GM18505 (cell line): ENCODE measurements around the gene SRPK1.

Source experiments
- ATAC-seq: cut with Tn5 transposase; IDR thresholded peaks from one replicate; pipeline ENCODE4 v1.9.1; 2021; ENCODE audit not compliant: unreplicated experiment
- POLR2A ChIP-seq: IDR thresholded peaks from 4 replicates; pipeline ENCODE4 v1.6.1; 2011; ENCODE audit warnings: borderline replicate concordance; ENCODE audit not compliant: insufficient read depth, insufficient read length; ENCODE audit errors: extremely low read depth

The SRPK1 gene

DNA sequence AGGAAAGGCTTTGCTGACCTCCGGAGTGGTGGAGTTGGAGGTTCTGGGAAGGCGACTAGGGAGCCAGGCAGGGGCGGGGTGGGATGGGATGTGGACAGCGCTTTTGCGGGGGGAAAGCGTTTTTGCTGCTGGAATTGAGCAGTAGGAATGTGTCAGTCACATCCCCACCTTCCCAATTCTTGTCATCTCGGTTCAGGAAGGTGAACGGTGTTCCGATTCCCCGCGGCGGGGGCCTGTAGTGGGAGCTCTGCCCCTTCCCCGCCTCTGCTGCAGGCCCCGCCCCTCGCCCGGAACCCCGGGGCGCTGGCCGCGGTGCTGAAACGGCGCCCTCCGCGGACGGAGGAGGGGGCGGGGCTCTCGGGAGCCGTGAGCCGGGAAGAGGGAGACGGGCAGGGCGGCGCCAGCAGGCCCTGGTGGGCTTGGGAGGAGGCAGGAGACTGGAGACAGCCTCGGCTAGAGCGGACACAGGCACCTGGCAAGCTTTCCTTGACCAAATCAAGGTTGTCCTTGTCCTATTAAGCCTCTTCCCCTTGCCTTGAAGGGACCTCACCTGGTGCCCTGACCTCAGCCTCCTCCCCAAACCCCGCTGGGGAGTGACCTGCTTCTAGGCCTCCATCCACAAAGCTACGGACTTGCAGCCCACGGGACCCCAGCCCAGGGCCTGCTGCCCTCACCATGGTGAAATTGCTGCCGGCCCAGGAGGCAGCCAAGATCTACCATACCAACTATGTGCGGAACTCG is 115.7 kb downstream of the SRPK1 start, which contains the start of gene LHFPL5:
Gene LHFPL5 (plus strand): TSS at position 357 of the 741 bp plus-strand sequence. CDS start 319 bp downstream, at position 676.
- ATAC-seq = no peak
- no peak for TF ChIP-seq POLR2A

DNA sequence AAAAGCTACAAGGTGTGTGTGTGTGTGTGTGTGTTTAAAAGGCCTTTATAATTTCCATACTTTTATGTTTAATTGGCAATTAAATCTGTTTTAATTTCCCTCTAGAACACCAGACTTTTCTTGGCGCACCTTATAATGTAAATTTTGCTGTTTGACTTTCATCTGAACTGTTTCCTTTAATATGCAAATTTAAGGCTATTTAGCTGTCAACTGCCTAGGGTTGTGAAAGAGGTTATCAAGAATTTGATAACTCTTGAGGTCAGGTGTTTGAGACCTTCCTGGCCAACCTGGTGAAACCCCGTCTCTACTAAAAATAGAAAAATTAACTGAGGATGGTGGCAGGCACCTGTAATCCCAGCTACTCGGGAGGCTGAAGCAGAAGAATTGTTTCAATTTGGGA is 119.8 kb downstream of the SRPK1 start:
- ATAC-seq = no peak
- TF ChIP-seq POLR2A = no peak

DNA sequence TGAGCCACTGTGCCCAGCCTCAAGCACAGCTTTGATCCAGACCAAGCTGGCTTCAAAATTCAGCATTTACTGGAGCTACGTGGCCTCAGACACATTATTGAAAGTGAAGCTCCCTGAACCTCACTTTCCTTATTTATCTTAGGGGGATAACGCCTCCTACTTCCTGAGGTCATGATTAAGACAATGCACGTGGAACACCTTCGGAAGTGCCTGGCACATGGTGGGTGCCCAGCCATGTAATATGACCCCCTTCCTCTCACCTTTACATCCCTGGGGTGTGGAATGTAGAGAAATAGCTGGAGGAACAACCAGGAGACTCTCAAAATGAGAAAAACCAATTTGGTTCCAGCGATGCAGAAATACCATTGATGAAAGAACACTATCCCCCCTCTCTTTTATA is 122.2 kb downstream of the SRPK1 start:
- no peak for TF ChIP-seq POLR2A
- ATAC-seq = no peak

DNA sequence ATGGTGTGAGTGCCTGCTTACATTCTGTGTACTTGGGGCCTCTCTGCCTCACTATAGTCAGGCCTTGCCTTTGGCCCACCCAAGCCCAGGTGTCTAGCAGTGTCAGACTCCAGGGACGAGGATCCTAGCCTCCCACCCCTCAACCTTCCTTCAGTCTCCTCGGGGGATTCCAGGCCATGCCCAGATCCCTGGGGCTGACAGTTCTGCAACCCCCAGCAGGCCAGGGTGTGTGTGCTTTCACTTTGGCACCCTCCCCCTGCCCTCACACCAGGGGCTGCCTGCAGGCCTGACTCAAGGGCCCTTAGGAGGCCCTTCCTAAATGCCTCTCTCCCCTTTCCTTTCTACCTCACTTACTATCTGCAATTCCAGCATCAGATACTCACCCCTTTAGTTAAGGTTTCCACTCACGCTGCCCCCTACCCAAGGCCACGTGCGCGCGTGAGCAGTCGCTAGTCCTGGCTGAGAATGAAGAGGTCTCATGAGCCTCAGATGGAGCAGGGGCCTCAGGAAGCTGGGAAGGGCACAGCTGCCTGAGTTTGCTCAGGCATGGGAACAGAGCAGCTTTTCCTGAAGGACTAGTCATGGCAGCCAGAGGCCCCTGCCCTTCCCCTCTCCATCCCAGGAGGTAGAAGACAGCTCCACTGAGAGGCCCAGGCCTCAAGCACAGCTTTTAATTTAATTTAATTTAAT is 122.9 kb downstream of the SRPK1 start:
- no peak for TF ChIP-seq POLR2A
- no peak for ATAC-seq

DNA sequence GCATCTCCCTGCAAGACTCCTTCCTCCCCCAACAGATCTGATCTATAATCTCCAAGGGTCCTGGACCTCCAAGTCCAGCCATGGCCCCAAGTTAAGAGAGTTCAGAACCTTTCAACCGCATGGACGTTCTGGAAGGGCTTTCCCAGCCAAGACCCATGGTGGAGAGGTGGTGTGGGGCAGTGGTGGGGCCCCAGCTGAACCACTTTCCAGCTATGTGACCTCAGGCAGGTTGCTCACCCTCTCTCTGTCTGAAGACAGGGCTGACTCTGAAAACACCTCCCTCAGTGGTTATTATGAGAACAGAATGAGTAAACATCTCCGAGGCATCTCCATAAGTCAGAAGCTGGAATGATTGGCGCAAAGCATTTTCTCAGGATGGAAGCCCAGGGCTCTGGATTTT is 124.7 kb downstream of the SRPK1 start:
- TF ChIP-seq POLR2A = no peak

DNA sequence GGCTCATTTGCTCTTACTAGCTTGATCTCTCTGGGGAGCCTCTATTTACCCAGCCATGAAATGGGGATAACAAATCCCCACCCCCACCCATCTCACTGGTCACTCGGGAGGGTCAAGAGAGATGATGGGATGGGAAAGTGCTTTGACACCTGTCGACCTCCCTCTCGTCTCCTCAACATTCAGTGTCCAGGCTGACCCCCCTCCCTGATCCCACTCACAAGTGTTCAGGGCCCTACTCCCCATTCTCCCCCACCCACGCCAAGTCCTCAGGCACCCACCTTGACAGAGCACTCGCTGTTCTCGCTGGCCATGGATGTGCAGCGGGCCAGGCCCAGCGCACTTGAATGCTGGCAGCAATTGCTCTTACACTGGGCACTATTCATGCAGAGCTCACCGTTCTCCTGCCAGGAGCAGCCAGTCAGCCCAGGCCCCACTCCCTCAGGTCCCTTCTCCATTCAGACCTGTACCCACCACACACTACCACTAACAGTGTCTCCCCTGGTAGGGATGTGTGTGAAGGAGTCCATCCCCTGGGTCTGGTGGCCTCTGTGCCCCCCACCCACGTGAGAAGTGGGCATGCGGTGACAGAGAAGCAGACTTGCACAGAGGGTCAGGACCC is 125.3 kb downstream of the SRPK1 start:
- no peak for ATAC-seq

More for the DNA sequence above, 124.7 kb downstream of the SRPK1 start:
- ATAC-seq = no peak

DNA sequence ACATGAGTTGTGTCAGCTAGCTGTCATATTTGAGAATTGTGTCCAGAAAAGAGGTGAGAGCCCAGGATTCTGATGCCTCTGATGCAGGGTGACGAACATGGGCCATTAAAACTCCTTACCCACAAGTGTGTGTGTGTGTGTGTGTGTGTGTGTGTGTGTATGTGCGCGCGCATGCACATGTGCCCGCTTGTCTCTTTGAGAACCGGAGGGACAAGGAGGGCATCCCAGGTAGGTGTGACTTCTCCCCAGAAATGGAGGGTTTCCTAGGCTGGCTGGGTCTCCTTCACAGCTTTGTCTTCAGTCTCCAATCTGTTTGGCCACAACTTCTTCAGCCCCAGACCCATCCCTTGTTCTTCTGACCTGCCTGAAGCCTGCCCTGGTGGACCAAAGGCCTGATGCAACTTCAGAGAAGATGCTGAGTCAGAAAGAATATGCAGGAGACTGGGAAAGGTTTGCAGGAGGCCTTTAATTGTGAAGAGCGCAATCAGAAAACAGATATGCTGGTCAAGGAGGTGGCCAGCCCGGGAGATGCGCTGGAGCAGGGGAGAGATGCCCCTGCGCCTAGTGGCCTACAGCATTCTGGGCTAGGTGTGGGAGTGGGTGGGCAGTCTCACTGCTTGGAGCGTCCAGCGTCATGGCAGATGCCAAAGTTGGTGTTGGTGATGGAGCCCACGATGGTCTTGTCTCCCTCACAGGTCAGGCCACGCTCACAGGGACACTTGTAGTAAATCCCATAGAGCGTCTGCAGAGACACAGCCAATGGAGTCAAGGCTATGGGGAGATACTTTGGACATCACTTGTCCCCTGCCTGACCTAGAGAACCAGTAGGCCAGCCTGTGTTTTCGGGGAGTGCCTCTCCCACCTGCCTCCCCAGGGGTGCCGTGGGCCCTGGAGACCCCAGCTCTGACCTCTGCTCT is 126.1 kb downstream of the SRPK1 start:
- ATAC-seq = no peak
- TF ChIP-seq POLR2A = no peak

More for the DNA sequence above, 125.3 kb downstream of the SRPK1 start:
- no peak for TF ChIP-seq POLR2A

DNA sequence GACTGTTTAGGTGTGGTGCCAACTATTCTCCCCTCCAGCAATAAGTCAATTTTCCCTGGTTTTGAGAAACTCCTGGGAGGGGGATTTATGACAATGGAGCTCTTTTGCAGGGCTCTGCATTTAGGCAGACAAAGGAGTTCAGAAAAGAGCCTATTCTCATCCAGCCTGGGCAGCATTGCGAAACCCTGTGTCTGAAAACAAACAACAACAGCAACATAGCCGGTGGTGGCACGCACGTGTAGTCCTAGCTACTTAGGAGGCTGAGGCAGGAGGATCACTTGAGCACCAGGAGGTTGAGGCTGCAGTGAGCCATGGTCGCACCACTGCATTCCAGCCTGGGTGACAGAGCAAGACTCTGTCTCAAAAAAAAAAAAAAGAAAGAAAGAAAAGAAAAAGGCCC is 130.2 kb downstream of the SRPK1 start:
- no peak for ATAC-seq
- no peak for TF ChIP-seq POLR2A

DNA sequence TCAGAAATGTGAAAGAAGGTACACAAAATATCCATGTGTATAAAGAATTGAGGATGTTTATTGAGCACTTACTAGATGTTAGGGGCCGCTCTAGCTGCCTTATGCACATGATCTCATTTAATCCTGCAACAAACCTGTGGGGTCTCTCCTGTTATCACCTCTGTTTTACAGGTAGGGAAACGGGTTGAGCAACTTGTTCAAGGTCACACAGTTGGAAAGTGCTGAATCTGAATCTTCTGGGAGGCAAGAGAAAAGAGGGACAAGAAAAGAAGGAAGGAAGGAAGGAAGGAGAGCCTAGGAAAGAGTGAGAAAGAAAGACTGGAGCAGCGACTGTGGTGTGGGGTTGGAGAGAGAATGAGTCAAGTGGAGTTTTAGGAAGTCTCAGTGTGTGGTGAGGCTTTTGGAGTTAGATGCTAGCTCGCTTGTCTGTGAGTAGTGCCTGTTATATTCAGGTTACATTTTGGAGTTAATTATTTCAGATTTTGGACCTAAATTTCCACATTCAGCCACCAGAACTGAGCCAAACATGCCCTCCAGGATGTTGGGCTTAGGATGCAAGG is 132.4 kb downstream of the SRPK1 start:
- ATAC-seq = no peak

DNA sequence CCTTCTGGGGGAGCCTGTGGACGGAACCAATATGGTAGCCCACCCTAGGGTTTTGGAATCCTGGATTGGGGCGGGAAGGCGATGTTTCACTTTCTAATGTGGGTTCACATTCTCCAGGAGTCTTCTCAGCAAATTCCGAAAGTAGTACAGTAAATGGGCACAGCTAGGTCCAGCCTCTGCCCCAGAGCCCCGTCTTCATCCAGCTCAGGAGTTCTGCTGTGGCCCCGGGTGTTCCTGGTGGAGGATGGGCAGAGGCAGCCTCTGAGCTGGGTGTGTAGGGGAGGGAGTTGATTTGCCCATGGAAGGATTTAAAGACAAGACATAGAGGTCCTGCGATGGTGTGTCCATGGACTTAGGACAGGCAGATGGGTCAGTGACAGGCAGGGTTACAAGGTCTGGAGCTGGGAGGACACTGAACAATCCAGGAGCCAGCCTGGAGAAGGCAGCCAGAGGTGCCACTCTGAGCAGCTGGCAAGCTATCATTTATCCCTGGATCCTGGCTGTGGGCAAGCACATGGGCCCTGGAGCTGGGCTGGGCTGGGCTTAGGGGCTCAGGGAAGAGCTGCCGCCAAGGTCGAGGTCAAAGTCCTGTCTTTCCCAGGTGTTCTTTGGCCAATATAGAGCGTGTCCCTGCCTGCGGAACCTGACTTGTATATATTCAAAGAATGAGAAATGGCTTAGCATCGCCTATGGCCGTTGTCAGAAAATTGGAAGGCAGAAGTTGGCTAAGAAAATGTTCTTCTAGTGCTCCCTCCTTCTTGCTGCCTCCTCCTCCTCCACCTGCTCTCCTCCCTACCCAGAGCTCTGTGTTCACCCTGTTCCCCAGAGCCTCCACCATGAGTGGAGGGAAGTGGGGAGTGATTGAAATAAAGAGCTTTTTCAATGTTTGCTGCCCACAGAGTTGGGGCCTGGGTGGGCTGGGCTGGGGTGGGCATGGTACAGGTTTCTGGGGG is 133.4 kb downstream of the SRPK1 start:
- ATAC-seq = no peak
- no peak for TF ChIP-seq POLR2A

More for the DNA sequence above, 132.4 kb downstream of the SRPK1 start:
- no peak for TF ChIP-seq POLR2A

DNA sequence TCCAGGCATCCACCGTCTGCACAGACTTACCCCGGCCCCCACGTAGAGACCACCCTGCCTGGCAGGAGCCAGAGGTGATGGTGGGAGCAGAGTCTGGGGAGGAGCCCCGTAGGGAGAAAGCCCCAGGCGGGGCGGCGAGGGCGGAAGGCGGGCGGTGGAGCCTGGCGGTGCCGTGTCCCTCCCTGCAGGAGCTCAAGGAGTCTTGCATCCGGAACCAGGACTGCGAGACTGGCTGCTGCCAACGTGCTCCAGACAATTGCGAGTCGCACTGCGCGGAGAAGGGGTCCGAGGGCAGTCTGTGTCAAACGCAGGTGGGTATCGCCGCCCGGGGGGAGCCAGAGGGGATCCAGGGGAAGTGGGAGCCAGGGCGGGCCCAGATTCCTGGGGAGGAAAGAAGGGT is 134.1 kb downstream of the SRPK1 start:
- no peak for TF ChIP-seq POLR2A
- no peak for ATAC-seq
